Measurements from ENCODE around the gene WDR18.

The WDR18 gene

GRCh38 chr19:991174-991931 lies 7.2 kb downstream of the WDR18 start:
- Histone ChIP-seq H3K9me3 (no peaks in the 10 kb centered on the region), H3K27me3 (peaks cover 0 to 42% of the 10 kb centered on the region in 2 donors), H3K4me3 (no peak overlapping the region), H3K27ac (no peak overlapping the region), H3K36me3 (peaks cover 42 to 82% (median 67%) of the 10 kb centered on the region in 3 donors), H3K4me1 (peaks cover 0 to 9% (median 3%) of the 10 kb centered on the region in 4 donors)
- no peak for DNase-seq
- no peak for TF ChIP-seq CTCF (IDR thresholded peaks at IDR 0.05)
- intact Hi-C loops (cut with DNase I; ENCODE audit: low total_unique reads) = no loop called here

- intact Hi-C loops (cut with DNase I; ENCODE audit: low total_unique reads) = no loop called here
- H3K27me3 ChIP-seq = peaks cover 0 to 49% of the 10 kb centered on the region in 2 donors
- peaks cover 42 to 75% (median 59%) of the 10 kb centered on the region in 3 donors for H3K36me3 ChIP-seq
- no peak overlapping the region for H3K4me3 ChIP-seq
- TF ChIP-seq CTCF (IDR thresholded peaks at IDR 0.05) = no peak
- no peak for DNase-seq
- no peak overlapping the region for H3K27ac ChIP-seq
- peaks cover 0 to 12% (median 6%) of the 10 kb centered on the region in 4 donors for H3K4me1 ChIP-seq
- H3K9me3 ChIP-seq = no peaks in the 10 kb centered on the region
Measured at GRCh38 chr19:991932-992669, 8.0 kb downstream of the WDR18 start.

GRCh38 chr19:992670-993055 lies 8.5 kb downstream of the WDR18 start:
- intact Hi-C loops (cut with DNase I; ENCODE audit: low total_unique reads) = no loop called here
- Histone ChIP-seq H3K9me3 (no peaks in the 10 kb centered on the region), H3K27ac (no peak overlapping the region), H3K4me1 (peaks cover 0 to 12% (median 6%) of the 10 kb centered on the region in 4 donors), H3K36me3 (peaks cover 42 to 69% (median 57%) of the 10 kb centered on the region in 3 donors), H3K4me3 (no peak overlapping the region), H3K27me3 (peaks cover 0 to 55% of the 10 kb centered on the region in 2 donors)
- no peak for DNase-seq
- TF ChIP-seq CTCF (IDR thresholded peaks at IDR 0.05) = no peak

- no peak for DNase-seq
- no peaks in the 10 kb centered on the region for H3K9me3 ChIP-seq
- peaks cover 0 to 12% (median 6%) of the 10 kb centered on the region in 4 donors for H3K4me1 ChIP-seq
- H3K4me3 ChIP-seq = no peak overlapping the region
- H3K36me3 ChIP-seq = peaks cover 42 to 64% (median 52%) of the 10 kb centered on the region in 3 donors
- H3K27ac ChIP-seq = no peak overlapping the region
- intact Hi-C loops (cut with DNase I; ENCODE audit: low total_unique reads) = no loop called here
- peaks cover 0 to 61% of the 10 kb centered on the region in 2 donors for H3K27me3 ChIP-seq
- TF ChIP-seq CTCF (IDR thresholded peaks at IDR 0.05) = no peak
Measured at GRCh38 chr19:993361-993830, 9.3 kb downstream of the WDR18 start.

- no peak overlapping the region for H3K27ac ChIP-seq
- no peak for DNase-seq
- H3K36me3 ChIP-seq = peaks cover 42 to 61% (median 48%) of the 10 kb centered on the region in 3 donors
- peaks cover 0 to 12% (median 6%) of the 10 kb centered on the region in 4 donors for H3K4me1 ChIP-seq
- no peak overlapping the region for H3K4me3 ChIP-seq
- no peaks in the 10 kb centered on the region for H3K9me3 ChIP-seq
- no peak for TF ChIP-seq CTCF (IDR thresholded peaks at IDR 0.05)
- peaks cover 0 to 66% of the 10 kb centered on the region in 2 donors for H3K27me3 ChIP-seq
- intact Hi-C loops (cut with DNase I; ENCODE audit: low total_unique reads) = no loop called here
Measured at GRCh38 chr19:993831-994393, 9.8 kb downstream of the WDR18 start.
